ENCODE results near the gene ATE1. TPM values are rescaled to one million over a fixed set of nuclear protein-coding genes. Genes with fewer than 3 reads are reported as not detected.
"Not testable (repeated sequence)": the region's sequence is repeated elsewhere in the genome, so short reads cannot be mapped to it uniquely, and the experiment has no call there.

The ATE1 gene
- total RNA-seq, 1 donor from 2014 or later = 24.9 TPM

DNA sequence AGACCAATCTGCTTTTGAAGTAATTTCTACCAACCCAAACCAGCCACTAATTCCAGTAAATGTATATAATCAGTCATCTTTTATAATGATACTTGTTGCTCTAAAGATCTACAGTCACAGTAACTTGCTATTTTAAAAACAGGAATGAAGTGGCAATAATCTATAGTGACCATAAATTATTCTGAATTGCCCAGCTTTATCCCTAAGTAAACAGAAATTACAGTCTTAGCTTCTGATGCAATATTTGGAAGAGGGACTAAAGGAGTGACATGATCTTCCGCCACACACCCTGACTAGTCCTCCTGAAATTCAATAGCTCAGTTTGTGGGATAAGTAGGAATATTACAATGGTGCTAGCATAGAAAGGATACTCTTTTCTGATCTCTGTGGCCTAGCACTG, 96.1 kb downstream of the ATE1 start:
- TF ChIP-seq, protein P1, sequence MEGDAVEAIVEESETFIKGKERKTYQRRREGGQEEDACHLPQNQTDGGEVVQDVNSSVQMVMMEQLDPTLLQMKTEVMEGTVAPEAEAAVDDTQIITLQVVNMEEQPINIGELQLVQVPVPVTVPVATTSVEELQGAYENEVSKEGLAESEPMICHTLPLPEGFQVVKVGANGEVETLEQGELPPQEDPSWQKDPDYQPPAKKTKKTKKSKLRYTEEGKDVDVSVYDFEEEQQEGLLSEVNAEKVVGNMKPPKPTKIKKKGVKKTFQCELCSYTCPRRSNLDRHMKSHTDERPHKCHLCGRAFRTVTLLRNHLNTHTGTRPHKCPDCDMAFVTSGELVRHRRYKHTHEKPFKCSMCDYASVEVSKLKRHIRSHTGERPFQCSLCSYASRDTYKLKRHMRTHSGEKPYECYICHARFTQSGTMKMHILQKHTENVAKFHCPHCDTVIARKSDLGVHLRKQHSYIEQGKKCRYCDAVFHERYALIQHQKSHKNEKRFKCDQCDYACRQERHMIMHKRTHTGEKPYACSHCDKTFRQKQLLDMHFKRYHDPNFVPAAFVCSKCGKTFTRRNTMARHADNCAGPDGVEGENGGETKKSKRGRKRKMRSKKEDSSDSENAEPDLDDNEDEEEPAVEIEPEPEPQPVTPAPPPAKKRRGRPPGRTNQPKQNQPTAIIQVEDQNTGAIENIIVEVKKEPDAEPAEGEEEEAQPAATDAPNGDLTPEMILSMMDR (IDR thresholded peaks at IDR 0.05; ENCODE audit: insufficient read depth, low read length, poor library complexity, severe bottlenecking) = no peak
- H3K36me3 ChIP-seq (ENCODE audit: control insufficient read depth, insufficient read depth, low read length) = no peaks in the 10 kb centered on the region
- H3K4me3 ChIP-seq (ENCODE audit: low read depth, low read length) = no peak overlapping the region
- no peaks in the 10 kb centered on the region for H3K27me3 ChIP-seq (ENCODE audit: control insufficient read depth, insufficient read depth, low read length)
- no peak for DNase-seq (ENCODE audit: low read depth)

DNA sequence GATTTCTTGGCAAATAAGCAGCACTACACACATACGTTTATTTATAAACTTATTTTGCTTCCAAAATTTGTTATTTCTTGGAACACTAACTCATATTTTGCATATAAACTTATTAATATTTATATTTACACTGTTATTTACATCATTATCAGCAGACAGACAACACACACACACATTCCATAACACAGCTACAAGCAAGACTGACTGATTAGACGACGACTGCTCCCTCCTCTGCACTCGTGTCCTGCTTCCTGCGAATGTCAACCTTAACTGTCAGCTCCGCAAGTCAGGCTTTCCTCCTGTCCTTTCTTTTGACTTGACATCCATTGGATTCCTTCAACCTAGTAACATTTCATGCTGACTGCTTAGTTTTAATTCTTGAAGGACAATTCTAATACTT, 96.6 kb downstream of the ATE1 start:
- TF ChIP-seq, protein P1 (IDR thresholded peaks at IDR 0.05; ENCODE audit: insufficient read depth, low read length, poor library complexity, severe bottlenecking) = no peak
- no peaks in the 10 kb centered on the region for H3K36me3 ChIP-seq (ENCODE audit: control insufficient read depth, insufficient read depth, low read length)
- no peak for DNase-seq (ENCODE audit: low read depth)
- H3K27me3 ChIP-seq (ENCODE audit: control insufficient read depth, insufficient read depth, low read length) = no peaks in the 10 kb centered on the region
- H3K4me3 ChIP-seq (ENCODE audit: low read depth, low read length) = no peak overlapping the region

DNA sequence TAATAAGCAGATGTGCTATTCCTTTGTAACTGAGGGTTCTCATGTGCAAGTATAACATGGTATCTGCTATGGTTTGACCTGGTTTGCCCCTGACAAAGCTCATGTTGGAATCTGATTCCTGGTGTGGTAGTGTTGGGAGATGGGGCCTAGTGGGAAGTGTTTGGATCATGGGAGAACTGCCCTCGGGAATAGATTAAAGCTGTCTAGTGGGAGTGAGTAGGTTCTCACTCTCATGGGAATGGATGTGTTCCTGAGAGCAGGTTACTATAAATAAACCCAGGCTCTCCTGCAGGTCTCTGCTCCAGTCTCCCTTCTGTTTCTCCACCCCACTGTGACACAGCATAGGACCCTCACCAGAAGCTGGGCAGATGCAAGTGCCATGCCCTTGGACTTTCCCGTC, 97.7 kb downstream of the ATE1 start:
- TF ChIP-seq, protein P1 (IDR thresholded peaks at IDR 0.05; ENCODE audit: insufficient read depth, low read length, poor library complexity, severe bottlenecking) = no peak
- no peak for DNase-seq (ENCODE audit: low read depth)
- H3K36me3 ChIP-seq (ENCODE audit: control insufficient read depth, insufficient read depth, low read length) = no peaks in the 10 kb centered on the region
- no peaks in the 10 kb centered on the region for H3K27me3 ChIP-seq (ENCODE audit: control insufficient read depth, insufficient read depth, low read length)
- H3K4me3 ChIP-seq (ENCODE audit: low read depth, low read length) = no peak overlapping the region

DNA sequence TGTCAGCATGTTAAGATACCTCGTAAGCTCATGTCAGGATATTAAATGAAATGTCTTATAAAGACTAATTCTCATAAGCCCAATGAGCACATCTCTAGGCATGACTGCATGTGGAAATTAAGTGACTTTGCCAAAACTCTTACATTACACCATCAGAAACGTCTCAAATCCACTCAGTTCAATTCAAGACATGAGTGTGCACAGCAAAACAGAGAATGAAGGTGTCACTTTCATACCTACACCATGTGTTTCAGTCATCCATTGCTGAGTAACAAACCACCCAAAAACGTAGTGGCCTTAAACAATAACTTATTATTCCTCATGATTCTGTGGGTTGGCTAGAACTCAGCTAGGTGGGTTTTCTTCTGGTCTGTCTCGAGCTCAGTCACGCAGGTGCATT, 99.8 kb downstream of the ATE1 start:
- TF ChIP-seq, protein P1 (IDR thresholded peaks at IDR 0.05; ENCODE audit: insufficient read depth, low read length, poor library complexity, severe bottlenecking) = no peak
- H3K36me3 ChIP-seq (ENCODE audit: control insufficient read depth, insufficient read depth, low read length) = no peaks in the 10 kb centered on the region
- no peak overlapping the region for H3K4me3 ChIP-seq (ENCODE audit: low read depth, low read length)
- DNase-seq (ENCODE audit: low read depth) = no peak
- no peaks in the 10 kb centered on the region for H3K27me3 ChIP-seq (ENCODE audit: control insufficient read depth, insufficient read depth, low read length)

DNA sequence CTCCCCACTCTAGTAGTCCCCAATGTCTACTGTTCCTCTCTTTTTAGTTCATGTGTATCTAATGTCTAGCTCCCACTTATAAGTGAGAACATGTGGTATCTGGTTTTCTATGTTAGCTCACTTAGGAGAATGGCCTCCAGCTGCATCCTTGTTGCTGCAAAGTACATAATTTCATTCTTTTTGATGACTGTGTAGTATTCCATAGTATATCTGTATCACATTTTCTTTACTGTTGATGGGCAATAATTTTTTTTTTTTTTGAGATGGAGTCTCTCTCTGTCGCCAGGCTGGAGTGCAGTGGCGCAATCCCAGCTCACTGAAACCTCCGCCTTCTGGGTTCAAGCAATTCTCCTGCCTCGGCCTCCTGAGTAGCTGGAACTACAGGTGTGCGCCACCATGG, 101.1 kb downstream of the ATE1 start:
- DNase-seq (ENCODE audit: low read depth); H3K27me3 ChIP-seq (ENCODE audit: control insufficient read depth, insufficient read depth, low read length); H3K36me3 ChIP-seq (ENCODE audit: control insufficient read depth, insufficient read depth, low read length); H3K4me3 ChIP-seq (ENCODE audit: low read depth, low read length): not testable (repeated sequence)

DNA sequence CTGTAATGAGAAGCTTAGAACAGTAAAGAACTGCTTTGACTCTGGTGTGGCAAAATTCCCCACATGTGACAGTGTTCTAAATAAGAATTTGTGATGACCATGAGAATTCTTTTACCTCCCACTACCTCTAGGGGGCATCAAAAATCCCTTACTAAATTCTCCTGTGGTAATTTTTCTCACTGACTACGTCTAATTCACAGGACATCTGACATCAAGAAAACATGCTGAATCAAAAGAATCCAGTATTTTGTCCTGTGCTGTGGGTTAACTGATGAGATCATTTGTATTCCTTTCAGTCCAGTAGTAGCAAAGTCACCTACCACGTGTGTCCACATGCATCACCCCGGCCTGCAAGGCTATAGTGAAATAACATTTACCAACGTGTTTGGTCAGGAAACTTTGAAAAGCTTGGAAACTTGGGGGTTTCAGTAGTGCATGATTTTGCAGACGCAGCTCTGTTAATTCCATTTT, 103.8 kb downstream of the ATE1 start:
- DNase-seq (ENCODE audit: low read depth) = peak; percentile 1
- TF ChIP-seq, protein P1 (IDR thresholded peaks at IDR 0.05; ENCODE audit: insufficient read depth, low read length, poor library complexity, severe bottlenecking) = peak; percentile 68
- no peaks in the 10 kb centered on the region for H3K27me3 ChIP-seq (ENCODE audit: control insufficient read depth, insufficient read depth, low read length)
- H3K36me3 ChIP-seq (ENCODE audit: control insufficient read depth, insufficient read depth, low read length) = no peaks in the 10 kb centered on the region
- no peak overlapping the region for H3K4me3 ChIP-seq (ENCODE audit: low read depth, low read length)

All from kidney epithelial cell (primary cell).